OCI-LY7 (cell line): ENCODE results near the gene APBB1.

Source experiments
- CTCF ChIP-seq: fragments of 200-600 bp; sonication (generic); conservative IDR thresholded peaks from 2 replicates; pipeline ENCODE4 v1.5.1; 2014; ENCODE audit warnings: mild to moderate bottlenecking, antibody characterized with exemption, low read length, moderate library complexity, mixed read lengths
- EZH2phosphoT487 ChIP-seq: fragments of 200-600 bp; sonication (generic); IDR thresholded peaks from 2 replicates; pipeline ENCODE4 v1.6.1; 2018; ENCODE audit warnings: low read depth, borderline replicate concordance, mild to moderate bottlenecking, mixed run types, antibody characterized with exemption, low read length, moderate library complexity, mixed read lengths

GRCh38 chr11:6377902-6378639 is 40.8 kb downstream of the APBB1 start:
- no peak for TF ChIP-seq EZH2phosphoT487
- no peak for TF ChIP-seq CTCF
